NCI-H146 treated with DMSO at 0.1 percent for 48 hours (cell line): ENCODE results near the gene CASTOR2.
"Not testable (repeated sequence)": the region's sequence is repeated elsewhere in the genome, so short reads cannot be mapped to it uniquely, and the experiment has no call there.

Experiments
- DNase-seq: peaks from one replicate; lab custom pipeline; 2025; ENCODE audit not compliant: unreplicated experiment; lab: John Stamatoyannopoulos, UW

CASTOR2 gene

GRCh38 chr7:75050501-75050900 lies 86.0 kb downstream of the CASTOR2 start:
- DNase-seq: no peak

DNA sequence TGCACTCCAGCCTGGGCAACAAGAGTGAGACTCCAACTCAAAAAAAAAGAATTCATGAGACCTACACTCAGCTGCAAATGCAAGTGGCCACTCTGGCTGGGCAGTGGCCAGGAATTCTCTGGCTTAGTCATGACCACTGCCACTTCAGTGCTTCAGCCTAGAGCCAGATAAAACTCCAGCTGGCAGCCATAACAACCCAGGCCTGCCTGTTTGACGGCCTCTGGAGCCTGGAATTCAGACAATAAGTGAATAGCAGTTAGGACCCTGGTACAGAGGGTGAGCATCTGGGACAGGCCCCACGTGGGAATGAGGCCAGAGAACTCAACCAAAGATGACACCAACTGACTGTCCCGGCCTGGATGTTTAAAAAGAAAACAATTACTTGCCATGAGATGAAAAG lies 90.2 kb downstream of the CASTOR2 start:
- no peak for DNase-seq

DNA sequence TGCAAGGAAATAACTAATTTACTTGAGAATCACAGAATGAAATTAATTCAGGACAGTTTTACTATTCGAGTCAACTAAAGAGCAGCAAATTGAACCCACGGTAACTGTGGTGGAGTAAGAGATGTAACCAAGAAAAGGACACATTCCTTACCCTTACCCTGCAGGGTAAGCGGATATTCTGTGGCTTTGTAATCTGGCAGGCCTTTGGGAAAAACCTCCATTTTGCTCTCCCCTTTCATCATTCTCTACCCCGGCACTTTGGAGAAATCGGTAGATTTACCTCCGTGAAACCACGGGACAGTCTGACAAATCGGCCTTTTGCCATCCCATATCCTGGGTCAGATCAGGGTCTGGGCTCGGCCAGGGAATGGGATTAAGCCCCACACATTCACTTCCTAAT lies 90.7 kb downstream of the CASTOR2 start:
- no peak for DNase-seq

DNA sequence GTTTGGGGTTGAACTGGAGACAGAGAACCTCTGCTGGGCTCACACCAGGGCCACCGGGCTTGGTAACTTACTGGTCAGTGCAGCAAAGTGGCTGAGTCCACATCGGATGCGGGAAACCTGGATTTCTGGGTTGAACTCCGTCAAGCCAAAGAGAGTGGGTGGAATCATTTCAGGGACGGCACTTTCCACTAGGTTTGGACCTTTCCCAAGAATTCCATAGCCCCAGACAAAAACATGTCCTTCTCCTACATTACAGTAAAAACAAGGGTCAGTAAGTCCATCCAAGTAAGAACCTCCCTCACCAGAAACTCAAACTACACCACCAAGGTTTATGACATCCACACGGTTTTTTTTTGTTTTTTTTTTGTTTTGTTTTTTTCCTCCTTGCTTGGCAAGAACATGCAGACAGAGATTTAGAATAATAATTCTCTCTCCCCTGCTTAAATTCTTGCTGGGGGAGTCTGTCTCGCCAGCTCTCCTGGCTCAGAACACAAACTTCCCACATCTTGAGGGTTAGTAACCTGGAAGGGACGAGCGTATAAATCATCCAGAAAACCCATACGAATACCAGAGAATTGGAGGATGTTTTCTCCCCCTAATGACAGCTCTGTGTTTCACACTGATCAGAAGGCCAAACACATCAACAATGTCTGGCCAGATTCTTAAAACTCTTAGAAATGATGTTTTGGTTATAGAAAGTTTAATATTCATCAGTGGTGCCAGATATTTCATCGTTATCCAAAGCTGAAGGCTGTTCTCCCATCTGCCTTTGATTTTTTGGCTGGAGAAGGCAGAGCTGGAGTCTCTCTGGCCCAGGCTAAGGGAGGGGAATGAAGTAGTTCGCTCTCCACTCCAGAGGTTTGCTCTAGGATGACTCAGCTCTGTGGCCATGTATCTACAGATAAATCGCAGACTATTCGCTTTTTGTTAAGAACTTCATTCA lies 91.6 kb downstream of the CASTOR2 start:
- DNase-seq: no peak

GRCh38 chr7:75058406-75058805 lies 93.9 kb downstream of the CASTOR2 start:
- DNase-seq: no peak

GRCh38 chr7:75064291-75064690 lies 99.8 kb downstream of the CASTOR2 start:
- DNase-seq: no peak

DNA sequence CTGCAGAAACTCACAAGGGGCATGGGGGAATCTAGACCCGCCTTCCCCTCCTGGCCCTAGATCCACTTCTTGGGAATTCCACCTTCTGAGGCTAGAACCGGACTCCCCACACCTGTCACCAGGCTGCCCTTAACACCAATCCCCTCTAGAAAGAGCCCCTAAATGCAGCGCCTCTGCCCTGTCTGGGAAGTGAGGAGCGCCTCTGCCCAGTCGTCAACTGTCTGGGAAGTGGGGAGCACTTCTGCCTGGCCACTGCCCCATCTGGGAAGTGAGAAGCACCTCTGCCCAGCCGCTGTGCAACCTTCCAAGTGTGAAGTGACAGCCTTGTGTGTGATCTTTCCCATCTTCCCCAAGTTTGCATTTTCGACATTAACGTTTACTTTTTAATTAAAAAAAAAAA lies 100.3 kb downstream of the CASTOR2 start:
- DNase-seq: no peak

DNA sequence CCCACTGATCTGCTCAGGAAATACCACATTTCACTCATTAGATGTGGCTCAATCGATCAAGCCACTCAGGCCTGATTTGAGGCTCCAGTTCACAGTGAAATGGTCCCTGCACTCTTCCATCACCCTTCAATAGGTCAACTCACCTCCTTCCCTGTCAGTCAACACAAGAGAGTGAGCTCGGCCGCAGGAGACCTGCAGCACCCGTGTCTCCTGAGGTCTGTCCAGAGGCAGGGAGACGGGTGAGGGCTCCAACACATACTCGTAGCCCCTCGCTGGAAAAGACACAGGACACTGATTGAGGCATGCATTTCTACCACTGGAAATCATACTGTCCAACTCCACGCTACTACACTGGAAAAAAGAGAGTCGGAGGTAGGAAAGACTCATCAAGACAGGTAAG lies 102.0 kb downstream of the CASTOR2 start:
- DNase-seq: no peak

- no peak for DNase-seq
Observed at GRCh38 chr7:75072981-75073283, 108.4 kb downstream of the CASTOR2 start.

DNA sequence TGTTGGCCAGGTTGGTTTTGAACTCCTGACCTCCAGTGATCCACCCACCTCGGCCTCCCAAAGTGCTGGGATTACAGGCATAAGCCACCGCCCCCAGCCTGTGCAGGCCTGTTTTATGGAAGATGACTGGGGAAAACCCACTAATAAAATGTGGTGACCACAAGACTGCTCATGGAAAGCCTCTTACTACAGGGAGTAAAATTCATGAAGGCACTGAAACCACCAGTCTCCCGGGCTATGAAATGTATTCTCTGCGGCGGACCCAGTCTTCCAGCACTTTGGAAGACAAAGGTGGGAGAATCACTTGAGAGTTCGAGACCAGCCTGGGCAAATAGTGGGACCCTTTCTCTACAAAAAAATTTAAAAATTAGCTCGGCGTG lies 109.7 kb downstream of the CASTOR2 start:
- DNase-seq: not testable (repeated sequence)
